Gastrocnemius medialis (tissue), 4 donors: ENCODE measurements around the gene HMGA1. TPM values are rescaled to one million over a fixed set of nuclear protein-coding genes. Genes with fewer than 3 reads are reported as not detected.
A peak's percentile ranks its signal among the peaks of the same experiment; 100 is the strongest.

ENCODE experiments used
- ATAC-seq, 2 donors: fragments of 150-250 bp; one replicate each; pipeline ENCODE4 v1.9.1; 2016
- DNase-seq, 2 donors: peaks; one replicate each; pipeline ENCODE4 v3.0.0-alpha.2; 2019
- H3K27ac ChIP-seq, 4 donors: fragments of 200-600 bp; sonication (generic); 1 replicate in 1 of 4; 2 replicates in 3 of 4; pipeline ENCODE4 v1.5.1; 2016 to 2018; ENCODE audit warnings: mild to moderate bottlenecking in 2 of 4, moderate library complexity in 1 of 4
- H3K27me3 ChIP-seq, 3 donors: fragments of 200-600 bp; sonication (generic) in 2 of 3; 1 replicate in 1 of 3; 2 replicates in 2 of 3; pipeline versions ENCODE4 v1.5.1 to v1.6.0; 2016 to 2019; ENCODE audit warnings: mild to moderate bottlenecking in 1 of 3, moderate library complexity in 1 of 3
- H3K36me3 ChIP-seq, 2 donors: fragments of 200-600 bp; sonication (generic) in 1 of 2; one replicate each; pipeline ENCODE4 v1.5.1; 2017 to 2018
- H3K4me1 ChIP-seq, 2 donors: fragments of 200-600 bp; sonication (generic) in 1 of 2; one replicate each; pipeline ENCODE4 v1.5.1; 2016 to 2017; ENCODE audit warnings: mild to moderate bottlenecking in 2 of 2
- H3K4me3 ChIP-seq, 4 donors: fragments of 200-600 bp; sonication (generic) in 3 of 4; 1 replicate in 1 of 4; 2 replicates in 3 of 4; pipeline ENCODE4 v1.5.1; 2016 to 2019; ENCODE audit warnings: mild to moderate bottlenecking in 2 of 4
- H3K9me3 ChIP-seq, 3 donors: fragments of 200-600 bp; sonication (generic) in 2 of 3; 1 replicate in 1 of 3; 2 replicates in 2 of 3; pipeline ENCODE4 v1.5.1; 2016 to 2019
- CTCF ChIP-seq, 5 experiments: fragments of 450-650 bp in 3 of 5; fragments of 200-600 bp in 2 of 5; sonication (generic) in 2 of 5; IDR thresholded peaks in 4 of 5; conservative IDR thresholded peaks in 1 of 5; 1 replicate in 4 of 5; 2 replicates in 1 of 5; pipeline ENCODE4 v1.5.1; 2016 to 2019; ENCODE audit warnings: antibody characterized with exemption in 5 of 5, mild to moderate bottlenecking in 3 of 5, moderate library complexity in 3 of 5
- POLR2A ChIP-seq, 2 donors: fragments of 450-650 bp; IDR thresholded peaks; one replicate each; pipeline ENCODE4 v1.6.1; 2017; ENCODE audit warnings: antibody characterized with exemption in 2 of 2, mild to moderate bottlenecking in 2 of 2, moderate library complexity in 2 of 2
- in situ Hi-C, 4 donors: fragments of 200-750 bp; cut with MboI; loops; one replicate each; pipeline versions ENCODE4 v1.15.0 to v1.8.0; 2017; ENCODE audit warnings: low sequenced_read_pairs in 4 of 4
- intact Hi-C: fragments of 100-400 bp; cut with DNase I; formaldehyde crosslinking; loops from one replicate; pipeline ENCODE4 v1.15.1; 2023; ENCODE audit warnings: low total_unique reads
- total RNA-seq, 4 donors: library from RNA; depleted of rRNA; stranded (reverse); fragments of >200 nt; gene quantifications; one replicate each; pipeline versions ENCODE4 v1.1.0 to v1.2.3, GENCODE V29; 2016

HMGA1 gene
- total RNA-seq, 4 donors from 2014 or later: 74.1 to 163 (median 154) TPM

- intact Hi-C loops: loop anchor here (2.0 to 5.0 kb wide), 3 partner anchors 27 to 1451 kb away; partner anchors contain the start of gene SMIM29
- Histone ChIP-seq H3K27ac (peak overlapping the region; percentile 92 to 99 (median 97)), H3K4me3 (no peak overlapping the region), H3K27me3 (no peaks in the 10 kb centered on the region), H3K36me3 (no peaks in the 10 kb centered on the region), H3K9me3 (no peaks in the 10 kb centered on the region), H3K4me1 (peaks cover 51 to 59% of the 10 kb centered on the region in 2 donors)
- ATAC-seq (peak; percentile 13 to 40), DNase-seq (peak; percentile 32 to 79)
- TF ChIP-seq CTCF (IDR thresholded peaks at IDR 0.05 in 4 of 5, conservative IDR thresholded peaks at IDR 0.05 in 1 of 5) (no peak), POLR2A (IDR thresholded peaks at IDR 0.05) (no peak)
- in situ Hi-C loops: loop anchor here in 1 of 4 donors (25.0 kb wide), 1 partner anchor 539 kb away; the partner anchor contains the start of gene IP6K3
Measured at GRCh38 chr6:34276191-34276590, 39.5 kb downstream of the HMGA1 start.

- TF ChIP-seq POLR2A (IDR thresholded peaks at IDR 0.05): peak in 1 of 2 donors; percentile 9
- TF ChIP-seq CTCF (IDR thresholded peaks at IDR 0.05 in 4 of 5, conservative IDR thresholded peaks at IDR 0.05 in 1 of 5): no peak
- no peaks in the 10 kb centered on the region for H3K27me3 ChIP-seq
- H3K4me3 ChIP-seq: peak overlapping the region; percentile 11 to 34 (median 26)
- DNase-seq (peak; percentile 93 to 94), ATAC-seq (peak; percentile 79 to 82)
- H3K36me3 ChIP-seq: no peaks in the 10 kb centered on the region
- H3K9me3 ChIP-seq: no peaks in the 10 kb centered on the region
- intact Hi-C loops (loop anchor here (1.0 to 5.0 kb wide), 5 partner anchors 28 to 1450 kb away; partner anchors contain the start of genes NUDT3 and SMIM29), in situ Hi-C loops (loop anchor here in 1 of 4 donors (25.0 kb wide), 1 partner anchor 540 kb away; the partner anchor contains the start of gene IP6K3)
- peak overlapping the region; percentile 92 to 99 (median 97) for H3K27ac ChIP-seq
- peaks cover 54 to 68% of the 10 kb centered on the region in 2 donors for H3K4me1 ChIP-seq
Measured at GRCh38 chr6:34276881-34277762, 40.4 kb downstream of the HMGA1 start.

GRCh38 chr6:34277763-34278112 is 41.1 kb downstream of the HMGA1 start:
- Histone ChIP-seq H3K4me3 (no peak overlapping the region), H3K27ac (peak overlapping the region; percentile 92 to 99 (median 97)), H3K4me1 (peaks cover 57 to 74% of the 10 kb centered on the region in 2 donors), H3K36me3 (no peaks in the 10 kb centered on the region), H3K27me3 (no peaks in the 10 kb centered on the region), H3K9me3 (no peaks in the 10 kb centered on the region)
- no peak for TF ChIP-seq CTCF (IDR thresholded peaks at IDR 0.05 in 4 of 5, conservative IDR thresholded peaks at IDR 0.05 in 1 of 5)
- peak; percentile 33 to 55 for TF ChIP-seq POLR2A (IDR thresholded peaks at IDR 0.05)
- intact Hi-C loops (loop anchor here (1.0 to 5.0 kb wide), 5 partner anchors 29 to 1450 kb away; partner anchors contain the start of genes NUDT3 and SMIM29), in situ Hi-C loops (loop anchor here in 1 of 4 donors (25.0 kb wide), 1 partner anchor 540 kb away; the partner anchor contains the start of gene IP6K3)
- ATAC-seq (no peak), DNase-seq (no peak)

GRCh38 chr6:34278833-34279232 is 42.2 kb downstream of the HMGA1 start:
- intact Hi-C loops: loop anchor here (5.0 kb wide), 1 partner anchor 1448 kb away; no protein-coding TSS in a partner anchor
- H3K4me3 ChIP-seq: no peak overlapping the region
- H3K36me3 ChIP-seq: no peaks in the 10 kb centered on the region
- peaks cover 57 to 79% of the 10 kb centered on the region in 2 donors for H3K4me1 ChIP-seq
- TF ChIP-seq POLR2A (IDR thresholded peaks at IDR 0.05) (no peak), CTCF (IDR thresholded peaks at IDR 0.05 in 4 of 5, conservative IDR thresholded peaks at IDR 0.05 in 1 of 5) (no peak)
- ATAC-seq (no peak), DNase-seq (no peak)
- peak overlapping the region; percentile 92 to 99 (median 97) for H3K27ac ChIP-seq
- H3K27me3 ChIP-seq: no peaks in the 10 kb centered on the region
- in situ Hi-C loops: loop anchor here in 1 of 4 donors (25.0 kb wide), 1 partner anchor 542 kb away; the partner anchor contains the start of gene IP6K3
- H3K9me3 ChIP-seq: no peaks in the 10 kb centered on the region
